ENCODE data around the gene TEX51. TPM values are rescaled to one million over a fixed set of nuclear protein-coding genes. Genes with fewer than 3 reads are reported as not detected.

TEX51 gene
- total RNA-seq, 1 donor from 2014 or later = not detected

Other genes with a start within 250 kb of the TEX51 start
- gene GYPC, start 242.7 kb upstream of the TEX51 start, total RNA-seq = 73.4 TPM
- 697 TPM for gene BIN1, start 208.3 kb downstream of the TEX51 start, total RNA-seq

Data from tongue (tissue), 1 donor.